H1 (cell line): Measurements from ENCODE around the gene CAVIN1. TPM values are rescaled to one million over a fixed set of nuclear protein-coding genes. Genes with fewer than 3 reads are reported as not detected.

ENCODE experiments used
- ATF3 ChIP-seq: IDR thresholded peaks from 2 replicates; pipeline ENCODE4 v1.6.1; 2011; ENCODE audit warnings: low read depth, mild to moderate bottlenecking, low read length; ENCODE audit not compliant: insufficient read depth
- CHD2 ChIP-seq: IDR thresholded peaks from 2 replicates; pipeline ENCODE4 v1.6.1; 2012; ENCODE audit warnings: low read length, improper control_type of control experiment
- E2F6 ChIP-seq: IDR thresholded peaks from 2 replicates; pipeline ENCODE4 v1.6.1; 2012; ENCODE audit warnings: inconsistent platforms
- POLR2AphosphoS5 ChIP-seq: IDR thresholded peaks from 2 replicates; pipeline ENCODE4 v1.6.1; 2011; ENCODE audit warnings: low read depth, low read length
- RXRA ChIP-seq: IDR thresholded peaks from 2 replicates; pipeline ENCODE4 v1.6.1; 2011; ENCODE audit warnings: low read depth, mild to moderate bottlenecking, low read length, moderate library complexity; ENCODE audit not compliant: insufficient read depth
- SIN3A ChIP-seq, 2 experiments: IDR thresholded peaks in 1 of 2; conservative IDR thresholded peaks in 1 of 2; 2 replicates each; pipeline ENCODE4 v1.6.1; 2011 to 2012; ENCODE audit warnings: low read length in 2 of 2, improper control_type of control experiment in 1 of 2, low read depth in 1 of 2, mild to moderate bottlenecking in 1 of 2
- SP1 ChIP-seq: IDR thresholded peaks from 2 replicates; pipeline ENCODE4 v1.6.1; 2011; ENCODE audit warnings: low read depth, low read length
- SP4 ChIP-seq: IDR thresholded peaks from 2 replicates; pipeline ENCODE4 v1.6.1; 2012; ENCODE audit warnings: low read length, inconsistent platforms
- SRF ChIP-seq: IDR thresholded peaks from 2 replicates; pipeline ENCODE4 v1.6.1; 2011; ENCODE audit warnings: mild to moderate bottlenecking, low read depth, low read length, moderate library complexity
- polyA plus RNA-seq, 7 experiments: library from polyadenylated mRNA; depleted of rRNA in 3 of 7; stranded (reverse) in 5 of 7; unstranded in 2 of 7; fragments of >200 nt in 5 of 7; fragments of 200-250 nt in 2 of 7; gene quantifications; 1 replicate in 5 of 7; 2 replicates in 1 of 7; 4 replicates in 1 of 7; pipeline versions ENCODE4 v1.2.1 to v1.2.3, GENCODE V29; 2011 to 2013; ENCODE audit warnings: missing spikeins in 2 of 7, mixed read lengths in 2 of 7
- total RNA-seq: library from RNA; stranded (reverse); fragmentation: NEBNext Ultra II Directional; extraction: Animal tissue kit (Norgen Biotek cat#: 25700); gene quantifications from 2 replicates; pipeline ENCODE4 v1.2.1, GENCODE V29; 2021

The CAVIN1 gene
- total and polyA plus RNA-seq, 2 of the 8 experiments (the other 6 are each of a cell fraction or from before 2014, with no cell fraction given) = 16.2 to 41.6 TPM

- TF ChIP-seq SP4 (no peak), POLR2AphosphoS5 (no peak), ATF3 (no peak), SP1 (no peak), CHD2 (no peak), SIN3A (conservative IDR thresholded peaks at IDR 0.05 in 1 of 2, IDR thresholded peaks at IDR 0.05 in 1 of 2; ENCODE audit: low read depth in 1 of 2, low read length in 2 of 2) (no peak), E2F6 (no peak), SRF (no peak), RXRA (no peak)
Observed at GRCh38 chr17:42424991-42425610, 2.0 kb upstream of the CAVIN1 start (continued).
